Heart left ventricle (tissue), 16 donors: ENCODE results near the gene SORT1. TPM values are rescaled to one million over a fixed set of nuclear protein-coding genes. Genes with fewer than 3 reads are reported as not detected.

Source experiments
- ATAC-seq, 4 donors: fragments of 200-7000 bp; cut with Tn5 transposase; one replicate each; pipeline ENCODE4 v1.9.1; 2020 to 2022; ENCODE audit warnings: moderate library complexity in 4 of 4, mild to moderate bottlenecking in 3 of 4, moderate number of reproducible peaks in 1 of 4
- DNase-seq, 5 donors: peaks; one replicate each; pipeline ENCODE4 v3.0.0-alpha.2; 2020
- H3K27ac ChIP-seq, 12 donors: fragments of 200-600 bp; sonication (generic) in 4 of 12; one replicate each; pipeline versions ENCODE4 v1.5.0 to v1.8.0; 2016 to 2022; ENCODE audit warnings: mild to moderate bottlenecking in 2 of 12
- H3K27me3 ChIP-seq, 9 donors: fragments of 200-600 bp; sonication (generic) in 2 of 9; one replicate each; pipeline versions ENCODE4 v1.5.1 to v1.8.0; 2016 to 2022; ENCODE audit warnings: mild to moderate bottlenecking in 3 of 9
- H3K36me3 ChIP-seq, 9 donors: fragments of 200-600 bp; sonication (generic) in 2 of 9; one replicate each; pipeline versions ENCODE4 v1.5.0 to v1.8.0; 2018 to 2022; ENCODE audit warnings: mild to moderate bottlenecking in 2 of 9
- H3K4me1 ChIP-seq, 12 donors: fragments of 200-600 bp; sonication (generic) in 4 of 12; one replicate each; pipeline versions ENCODE4 v1.5.0 to v1.8.0; 2016 to 2022; ENCODE audit warnings: mild to moderate bottlenecking in 3 of 12
- H3K4me3 ChIP-seq, 12 donors: fragments of 200-600 bp; sonication (generic) in 4 of 12; one replicate each; pipeline versions ENCODE4 v1.5.0 to v1.8.0; 2017 to 2022; ENCODE audit warnings: mild to moderate bottlenecking in 9 of 12, moderate library complexity in 4 of 12
- H3K9me3 ChIP-seq, 12 donors: fragments of 200-600 bp; sonication (generic) in 4 of 12; one replicate each; pipeline versions ENCODE4 v1.5.0 to v1.8.0; 2016 to 2022; ENCODE audit warnings: mild to moderate bottlenecking in 1 of 12
- POLR2A ChIP-seq, 2 donors: fragments of 450-650 bp; IDR thresholded peaks; one replicate each; pipeline ENCODE4 v1.6.1; 2017; ENCODE audit warnings: antibody characterized with exemption in 2 of 2, mild to moderate bottlenecking in 2 of 2, moderate library complexity in 2 of 2
- WGBS, 4 donors: extraction: QIAGEN DNeasy Blood & Tissue Kit in 2 of 4; methylation state at CpG; one replicate each; pipeline versions ENCODE4 v1.1.5 to v1.1.7; 2013 to 2018; 5-methylcytosine and 5-hydroxymethylcytosine counted together
- intact Hi-C, 10 donors: fragments of 100-400 bp; cut with DNase I; formaldehyde crosslinking; loops; one replicate each; pipeline versions ENCODE4 v1.11.1 to v1.14.2; 2022
- polyA plus RNA-seq, 2 donors: library from polyadenylated mRNA; stranded (reverse); fragments of 200-250 nt; gene quantifications; one replicate each; pipeline ENCODE4 v1.2.3, GENCODE V29; 2013
- total RNA-seq, 9 donors: library from RNA; depleted of rRNA in 2 of 9; stranded (reverse); fragments of >200 nt in 2 of 9; fragmentation: NEBNext Ultra II Directional in 3 of 9; extraction: Animal tissue kit (Norgen Biotek cat#: 25700) in 3 of 9; gene quantifications; one replicate each; pipeline versions ENCODE4 v1.1.0 to v1.2.4, GENCODE V29; 2016 to 2023
- TF ChIP-seq, protein P1 (sequence below), 12 donors: fragments of 200-600 bp; sonication (generic) in 4 of 12; IDR thresholded peaks; one replicate each; pipeline versions ENCODE4 v1.5.0 to v1.8.0; 2018 to 2022; ENCODE audit warnings: antibody characterized with exemption in 12 of 12, mild to moderate bottlenecking in 5 of 12
- donor health status: ischemic (EF 13 %, LVEDD 7.1; RV severe dilation, severe dysfunction).
- donor health status: healthy with polysubstance abuse.
- donor health status: DM: no; HTN: yes; CAD: no.
- donor health status: DM: no; HTN: no; CAD: no.
- donor health status: ischemic (EF 25% LVEDD 6.9; RV normal size, moderate dysfunction).
- donor health status: ischemic (EF 25% LVEDD 5.7; RV mildly dilated, moderate dysfunction).
- donor health status: healthy.
- donor health status: DM: yes; HTN: yes; CAD: no.
- donor health status: ischemic (EF 35%, LVEDD 5.7; RV mildly dilated, moderate dysfunction).
- donor health status: nonischemic (EF 11% LVEDD 7.7; RV severe dilation, severe dysfunction).
- donor health status: DM: yes; HTN: yes; CAD: no.
- donor health status: PGD.
- donor health status: ischemic (EF 29% LVEDD 5.4; RV normal size, mild dysfunction).
- donor health status: nonischemic (EF 23%, LVEDD 6.1; RV moderate dilation, normal function).

The SORT1 gene
- total and polyA plus RNA-seq, 11 donors = 36.9 to 346 (median 145) TPM

DNA sequence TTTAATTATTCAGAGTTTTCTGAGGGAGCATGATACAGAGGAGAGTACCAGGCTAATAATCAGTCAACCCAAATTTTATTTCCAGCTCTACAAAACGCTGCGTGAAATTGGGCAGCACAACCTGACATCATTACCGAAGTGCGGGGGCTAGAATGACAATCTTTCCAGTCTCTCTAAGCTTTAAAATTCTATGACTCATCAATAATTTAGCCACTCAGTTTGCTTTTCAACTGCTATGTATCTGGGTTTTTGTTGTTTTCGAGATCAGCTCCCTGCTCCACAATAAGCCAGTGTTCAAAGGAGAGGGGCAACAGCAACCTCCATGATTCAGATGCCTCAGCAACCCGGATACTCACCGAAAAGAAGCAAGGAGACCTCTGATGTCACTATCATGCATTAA, 13.9 kb downstream of the SORT1 start:
- no peaks in the 10 kb centered on the region for H3K27me3 ChIP-seq
- 82 to 93% (median 87%) methylated on average over 7 of the region's 7 CpGs for WGBS, 4 donors
- TF ChIP-seq, protein P1, sequence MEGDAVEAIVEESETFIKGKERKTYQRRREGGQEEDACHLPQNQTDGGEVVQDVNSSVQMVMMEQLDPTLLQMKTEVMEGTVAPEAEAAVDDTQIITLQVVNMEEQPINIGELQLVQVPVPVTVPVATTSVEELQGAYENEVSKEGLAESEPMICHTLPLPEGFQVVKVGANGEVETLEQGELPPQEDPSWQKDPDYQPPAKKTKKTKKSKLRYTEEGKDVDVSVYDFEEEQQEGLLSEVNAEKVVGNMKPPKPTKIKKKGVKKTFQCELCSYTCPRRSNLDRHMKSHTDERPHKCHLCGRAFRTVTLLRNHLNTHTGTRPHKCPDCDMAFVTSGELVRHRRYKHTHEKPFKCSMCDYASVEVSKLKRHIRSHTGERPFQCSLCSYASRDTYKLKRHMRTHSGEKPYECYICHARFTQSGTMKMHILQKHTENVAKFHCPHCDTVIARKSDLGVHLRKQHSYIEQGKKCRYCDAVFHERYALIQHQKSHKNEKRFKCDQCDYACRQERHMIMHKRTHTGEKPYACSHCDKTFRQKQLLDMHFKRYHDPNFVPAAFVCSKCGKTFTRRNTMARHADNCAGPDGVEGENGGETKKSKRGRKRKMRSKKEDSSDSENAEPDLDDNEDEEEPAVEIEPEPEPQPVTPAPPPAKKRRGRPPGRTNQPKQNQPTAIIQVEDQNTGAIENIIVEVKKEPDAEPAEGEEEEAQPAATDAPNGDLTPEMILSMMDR (IDR thresholded peaks at IDR 0.05) = no peak
- TF ChIP-seq POLR2A (IDR thresholded peaks at IDR 0.05) = no peak
- H3K27ac ChIP-seq = peak overlapping the region in 11 of 12 donors; percentile 51 to 95 (median 72)
- no peaks in the 10 kb centered on the region for H3K36me3 ChIP-seq
- ATAC-seq (no peak), DNase-seq (no peak)
- H3K9me3 ChIP-seq = peaks cover 0 to 3% (median 0%) of the 10 kb centered on the region in 12 donors
- intact Hi-C loops = no loop called here
- peaks cover 0 to 89% (median 57%) of the 10 kb centered on the region in 12 donors for H3K4me1 ChIP-seq
- H3K4me3 ChIP-seq = no peak overlapping the region

DNA sequence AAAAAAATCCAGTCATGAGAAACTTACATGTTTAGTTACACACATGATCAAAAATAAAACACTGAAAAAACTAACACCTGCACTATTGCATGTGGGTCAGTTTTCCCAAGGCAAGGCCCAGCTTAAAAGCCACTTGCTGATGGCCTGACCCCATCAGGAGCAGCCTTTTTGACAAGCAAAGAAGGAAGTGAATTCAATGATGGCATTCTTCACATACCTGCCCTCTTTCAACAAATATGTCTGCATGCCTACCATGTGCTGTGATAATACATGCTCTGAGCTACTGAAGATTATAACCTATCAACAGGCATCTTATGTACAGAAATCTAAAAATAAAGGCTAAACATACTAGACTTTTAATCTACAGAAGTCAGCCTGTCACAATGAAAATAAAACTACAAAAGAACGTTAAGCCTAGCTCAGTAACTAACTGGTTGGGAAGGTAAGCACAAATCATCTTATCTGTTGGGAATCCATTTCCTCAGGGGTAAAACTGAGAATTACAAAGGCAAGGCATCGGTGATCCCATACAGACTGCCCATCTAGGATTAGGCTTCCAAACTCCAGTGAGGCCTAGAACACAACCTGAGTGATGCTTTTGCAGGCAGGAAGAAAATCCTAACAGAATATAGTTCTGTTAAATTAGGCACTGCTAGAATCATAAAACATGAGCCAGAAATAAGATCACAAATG, 14.5 kb downstream of the SORT1 start:
- H3K27me3 ChIP-seq = no peaks in the 10 kb centered on the region
- WGBS, 4 donors = 46 to 59% (median 48%) methylated on average over 2 of the region's 2 CpGs
- intact Hi-C loops = no loop called here
- no peaks in the 10 kb centered on the region for H3K36me3 ChIP-seq
- H3K27ac ChIP-seq = peak overlapping the region; percentile 2 to 95 (median 68)
- TF ChIP-seq, protein P1 (IDR thresholded peaks at IDR 0.05) = no peak
- no peak for TF ChIP-seq POLR2A (IDR thresholded peaks at IDR 0.05)
- peaks cover 0 to 3% (median 0%) of the 10 kb centered on the region in 12 donors for H3K9me3 ChIP-seq
- H3K4me1 ChIP-seq = peaks cover 0 to 86% (median 54%) of the 10 kb centered on the region in 12 donors
- H3K4me3 ChIP-seq = no peak overlapping the region
- ATAC-seq (no peak), DNase-seq (no peak)

DNA sequence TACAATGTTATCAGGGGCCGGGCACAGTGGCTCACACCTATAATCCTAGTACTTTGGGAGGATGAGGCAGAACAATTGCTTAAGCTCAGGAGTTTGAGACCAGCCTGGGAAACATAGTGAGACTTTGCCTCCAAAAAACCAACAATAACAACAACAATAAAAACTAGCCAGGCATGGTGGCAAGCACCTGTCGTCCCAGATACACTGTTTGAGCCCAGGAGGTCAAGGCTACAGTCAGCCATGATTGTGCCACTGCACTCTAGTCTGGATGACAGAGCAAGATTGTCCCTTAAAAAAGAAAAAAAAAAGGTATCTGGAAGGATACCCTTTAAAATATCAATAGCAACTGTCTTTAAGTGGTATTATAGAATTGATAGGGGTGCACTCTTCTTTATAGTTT, 16.1 kb downstream of the SORT1 start:
- no peak for ATAC-seq
- WGBS, 4 donors = 49 to 69% (median 57%) methylated on average over 2 of the region's 2 CpGs
- DNase-seq = no peak
- Histone ChIP-seq H3K4me3 (no peak overlapping the region), H3K9me3 (peaks cover 0 to 3% (median 0%) of the 10 kb centered on the region in 12 donors), H3K27me3 (no peaks in the 10 kb centered on the region), H3K36me3 (no peaks in the 10 kb centered on the region), H3K27ac (peak overlapping the region in 10 of 12 donors; percentile 17 to 95 (median 74)), H3K4me1 (peaks cover 0 to 79% (median 48%) of the 10 kb centered on the region in 12 donors)
- intact Hi-C loops = no loop called here
- no peak for TF ChIP-seq POLR2A (IDR thresholded peaks at IDR 0.05)
- TF ChIP-seq, protein P1 (IDR thresholded peaks at IDR 0.05) = no peak

DNA sequence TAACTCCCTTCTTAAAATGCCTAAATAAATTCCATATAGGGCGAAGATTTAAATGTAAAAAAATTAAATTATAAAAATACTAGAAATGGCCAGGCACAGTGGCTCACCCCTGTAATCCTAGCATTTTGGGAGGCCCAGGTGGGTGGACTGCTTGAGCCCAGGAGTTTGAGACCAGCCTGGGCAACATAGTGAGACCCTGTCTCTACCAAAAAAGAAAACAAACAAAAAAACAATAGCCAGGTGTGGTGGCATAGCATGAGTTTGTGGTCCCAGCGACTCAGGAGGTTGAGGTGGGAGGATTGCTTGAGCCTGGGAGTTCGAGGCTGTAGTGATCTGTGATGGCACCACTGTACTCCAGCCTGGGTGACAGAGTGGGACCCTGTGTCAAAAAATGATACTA, 17.8 kb downstream of the SORT1 start:
- 95 to 100% (median 98%) methylated on average over 3 of the region's 3 CpGs for WGBS, 4 donors
- Histone ChIP-seq H3K27me3 (no peaks in the 10 kb centered on the region), H3K36me3 (no peaks in the 10 kb centered on the region), H3K4me1 (peaks cover 0 to 64% (median 37%) of the 10 kb centered on the region in 12 donors), H3K4me3 (no peak overlapping the region), H3K27ac (peak overlapping the region in 7 of 12 donors; percentile 7 to 95 (median 56)), H3K9me3 (peaks cover 0 to 3% (median 0%) of the 10 kb centered on the region in 12 donors)
- no peak for TF ChIP-seq POLR2A (IDR thresholded peaks at IDR 0.05)
- TF ChIP-seq, protein P1 (IDR thresholded peaks at IDR 0.05) = no peak
- intact Hi-C loops = no loop called here
- ATAC-seq = no peak
- no peak for DNase-seq
